Coronary artery (tissue), 2 donors: ENCODE data around the gene SYNE1.
A peak's percentile ranks its signal among the peaks of the same experiment; 100 is the strongest.

Source experiments
- DNase-seq: peaks from one replicate; pipeline ENCODE4 v3.0.0-alpha.2; 2017; ENCODE audit warnings: low spot score
- H3K27ac ChIP-seq, 2 donors: fragments of 200-600 bp; sonication (generic); one replicate each; pipeline ENCODE4 v1.5.1; 2016 to 2019
- H3K4me3 ChIP-seq: fragments of 200-600 bp; sonication (generic); 2 replicates; pipeline ENCODE4 v1.5.1; 2016; ENCODE audit warnings: mild to moderate bottlenecking, moderate library complexity
- CTCF ChIP-seq: fragments of 200-600 bp; sonication (generic); IDR thresholded peaks from one replicate; pipeline ENCODE4 v1.5.1; 2019; ENCODE audit warnings: antibody characterized with exemption

The SYNE1 gene

GRCh38 chr6:152462716-152463115 lies 174.4 kb downstream of the SYNE1 start:
- Histone ChIP-seq H3K27ac (no peak overlapping the region), H3K4me3 (peak overlapping the region; percentile 15)
- TF ChIP-seq CTCF = no peak
- DNase-seq = no peak

GRCh38 chr6:152461556-152461955 lies 175.6 kb downstream of the SYNE1 start:
- no peak for DNase-seq
- no peak for TF ChIP-seq CTCF
- Histone ChIP-seq H3K27ac (no peak overlapping the region), H3K4me3 (no peak overlapping the region)

GRCh38 chr6:152458648-152459644 lies 178.2 kb downstream of the SYNE1 start:
- DNase-seq = no peak
- H3K27ac ChIP-seq = no peak overlapping the region
- TF ChIP-seq CTCF = no peak

GRCh38 chr6:152457949-152458624 lies 179.1 kb downstream of the SYNE1 start:
- no peak for TF ChIP-seq CTCF
- Histone ChIP-seq H3K4me3 (no peak overlapping the region), H3K27ac (no peak overlapping the region)
- DNase-seq = no peak

More at GRCh38 chr6:152458648-152459644, 178.2 kb downstream of the SYNE1 start:
- no peak overlapping the region for H3K4me3 ChIP-seq

- Histone ChIP-seq H3K27ac (no peak overlapping the region), H3K4me3 (no peak overlapping the region)
- TF ChIP-seq CTCF = no peak
- DNase-seq = no peak
Observed at GRCh38 chr6:152454003-152454402, 183.2 kb downstream of the SYNE1 start.

- Histone ChIP-seq H3K4me3 (no peak overlapping the region), H3K27ac (no peak overlapping the region)
- no peak for TF ChIP-seq CTCF
- DNase-seq = no peak
Observed at GRCh38 chr6:152453421-152453820, 183.7 kb downstream of the SYNE1 start.
